Measurements from ENCODE around the gene PARD6B.
"Not testable (repeated sequence)": the region's sequence is repeated elsewhere in the genome, so short reads cannot be mapped to it uniquely, and the experiment has no call there.

The PARD6B gene

GRCh38 chr20:50799890-50800550, 68.6 kb downstream of the PARD6B start:
- in situ Hi-C loops (cut with MboI; ENCODE audit: low pct_unique_long_range_greater_than_20kb, low sequenced_read_pairs, unreplicated experiment) = loop anchor here (10.0 to 25.0 kb wide), 2 partner anchors 135 to 512 kb away; partner anchors contain the start of gene ADNP
- TF ChIP-seq, protein P1, sequence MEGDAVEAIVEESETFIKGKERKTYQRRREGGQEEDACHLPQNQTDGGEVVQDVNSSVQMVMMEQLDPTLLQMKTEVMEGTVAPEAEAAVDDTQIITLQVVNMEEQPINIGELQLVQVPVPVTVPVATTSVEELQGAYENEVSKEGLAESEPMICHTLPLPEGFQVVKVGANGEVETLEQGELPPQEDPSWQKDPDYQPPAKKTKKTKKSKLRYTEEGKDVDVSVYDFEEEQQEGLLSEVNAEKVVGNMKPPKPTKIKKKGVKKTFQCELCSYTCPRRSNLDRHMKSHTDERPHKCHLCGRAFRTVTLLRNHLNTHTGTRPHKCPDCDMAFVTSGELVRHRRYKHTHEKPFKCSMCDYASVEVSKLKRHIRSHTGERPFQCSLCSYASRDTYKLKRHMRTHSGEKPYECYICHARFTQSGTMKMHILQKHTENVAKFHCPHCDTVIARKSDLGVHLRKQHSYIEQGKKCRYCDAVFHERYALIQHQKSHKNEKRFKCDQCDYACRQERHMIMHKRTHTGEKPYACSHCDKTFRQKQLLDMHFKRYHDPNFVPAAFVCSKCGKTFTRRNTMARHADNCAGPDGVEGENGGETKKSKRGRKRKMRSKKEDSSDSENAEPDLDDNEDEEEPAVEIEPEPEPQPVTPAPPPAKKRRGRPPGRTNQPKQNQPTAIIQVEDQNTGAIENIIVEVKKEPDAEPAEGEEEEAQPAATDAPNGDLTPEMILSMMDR (IDR thresholded peaks at IDR 0.05; ENCODE audit: extremely low read depth, insufficient read depth, missing control alignments) = no peak
- peak; percentile 67 for DNase-seq (ENCODE audit: low spot score)

DNA sequence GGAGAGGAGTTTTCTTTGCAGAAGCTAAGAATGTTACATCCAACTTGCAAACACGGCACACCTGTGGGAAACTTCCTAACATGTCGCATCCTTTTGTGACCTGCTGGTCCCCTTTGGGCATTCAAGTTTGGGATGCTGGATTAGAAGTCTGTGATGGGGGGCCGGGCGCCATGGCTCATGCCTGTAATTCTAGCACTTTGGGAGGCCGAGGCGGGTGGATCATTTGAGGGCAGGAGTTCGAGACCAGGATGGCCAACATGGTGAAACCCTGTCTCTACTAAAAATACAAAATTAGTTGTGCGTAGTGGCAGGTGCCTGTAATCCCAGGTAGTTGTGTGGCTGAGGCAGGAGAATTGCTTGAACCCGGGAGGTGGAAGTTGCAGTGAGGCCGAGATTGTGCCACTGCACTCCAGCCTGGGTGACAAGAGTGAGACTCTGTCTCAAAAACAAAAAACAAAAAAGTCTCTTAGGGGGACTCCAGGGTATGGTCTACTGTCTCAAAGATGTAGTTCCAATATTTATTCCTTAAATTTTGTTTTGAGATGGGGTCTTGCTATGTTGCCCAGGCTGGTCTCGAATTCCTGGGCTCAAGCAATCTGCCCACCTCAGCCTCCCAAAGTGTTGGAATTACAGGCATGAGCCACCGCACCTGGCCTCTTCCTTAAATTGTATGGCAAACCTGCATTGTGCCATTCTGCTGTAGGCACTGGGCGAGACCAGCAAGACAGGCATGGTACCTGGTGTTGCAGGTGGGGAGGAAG, 69.8 kb downstream of the PARD6B start:
- DNase-seq (ENCODE audit: low spot score); in situ Hi-C loops (cut with MboI; ENCODE audit: low pct_unique_long_range_greater_than_20kb, low sequenced_read_pairs, unreplicated experiment): not testable (repeated sequence)

- TF ChIP-seq, protein P1 (IDR thresholded peaks at IDR 0.05; ENCODE audit: extremely low read depth, insufficient read depth, missing control alignments) = no peak
- DNase-seq (ENCODE audit: low spot score) = no peak
- in situ Hi-C loops (cut with MboI; ENCODE audit: low pct_unique_long_range_greater_than_20kb, low sequenced_read_pairs, unreplicated experiment) = no loop called here
These were observed 70.4 kb downstream of the PARD6B start for GRCh38 chr20:50801747-50802125.

- DNase-seq (ENCODE audit: low spot score) = no peak
- TF ChIP-seq, protein P1 (IDR thresholded peaks at IDR 0.05; ENCODE audit: extremely low read depth, insufficient read depth, missing control alignments) = no peak
- in situ Hi-C loops (cut with MboI; ENCODE audit: low pct_unique_long_range_greater_than_20kb, low sequenced_read_pairs, unreplicated experiment) = no loop called here
These were observed 70.9 kb downstream of the PARD6B start for GRCh38 chr20:50802289-50802688.

- in situ Hi-C loops (cut with MboI; ENCODE audit: low pct_unique_long_range_greater_than_20kb, low sequenced_read_pairs, unreplicated experiment) = no loop called here
- TF ChIP-seq, protein P1 (IDR thresholded peaks at IDR 0.05; ENCODE audit: extremely low read depth, insufficient read depth, missing control alignments) = no peak
- DNase-seq (ENCODE audit: low spot score) = no peak
These were observed 73.3 kb downstream of the PARD6B start for GRCh38 chr20:50804437-50805348.

GRCh38 chr20:50805349-50805684, 73.9 kb downstream of the PARD6B start:
- no peak for DNase-seq (ENCODE audit: low spot score)
- in situ Hi-C loops (cut with MboI; ENCODE audit: low pct_unique_long_range_greater_than_20kb, low sequenced_read_pairs, unreplicated experiment) = no loop called here
- TF ChIP-seq, protein P1 (IDR thresholded peaks at IDR 0.05; ENCODE audit: extremely low read depth, insufficient read depth, missing control alignments) = no peak

All from GM13977 (cell line).